ENCODE data around the gene SPRR2E. TPM values are rescaled to one million over a fixed set of nuclear protein-coding genes. Genes with fewer than 3 reads are reported as not detected.
"Not testable (repeated sequence)": the region's sequence is repeated elsewhere in the genome, so short reads cannot be mapped to it uniquely, and the experiment has no call there.

SPRR2E gene
- polyA plus RNA-seq, 10 donors: not detected

DNA sequence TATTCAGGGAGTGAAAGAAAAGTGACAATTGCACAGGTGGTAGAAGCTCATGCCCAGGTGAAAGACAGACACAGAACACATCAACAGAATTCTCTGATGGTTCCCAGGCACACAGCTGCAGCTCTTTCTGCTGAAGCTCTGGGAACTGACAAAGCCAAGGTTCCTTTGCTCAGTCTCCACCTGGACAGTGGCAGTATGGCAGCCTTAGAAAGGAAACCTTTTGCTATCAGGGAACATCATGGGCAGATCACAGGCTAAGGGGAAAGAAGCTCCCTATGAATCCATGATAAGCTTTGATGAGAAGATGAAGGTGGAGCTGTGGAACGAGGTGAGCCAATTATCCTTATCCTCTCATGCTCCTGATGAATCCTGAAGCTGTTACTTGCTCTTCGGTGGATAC lies 24.1 kb downstream of the SPRR2E start:
- DNase-seq: no peak

DNA sequence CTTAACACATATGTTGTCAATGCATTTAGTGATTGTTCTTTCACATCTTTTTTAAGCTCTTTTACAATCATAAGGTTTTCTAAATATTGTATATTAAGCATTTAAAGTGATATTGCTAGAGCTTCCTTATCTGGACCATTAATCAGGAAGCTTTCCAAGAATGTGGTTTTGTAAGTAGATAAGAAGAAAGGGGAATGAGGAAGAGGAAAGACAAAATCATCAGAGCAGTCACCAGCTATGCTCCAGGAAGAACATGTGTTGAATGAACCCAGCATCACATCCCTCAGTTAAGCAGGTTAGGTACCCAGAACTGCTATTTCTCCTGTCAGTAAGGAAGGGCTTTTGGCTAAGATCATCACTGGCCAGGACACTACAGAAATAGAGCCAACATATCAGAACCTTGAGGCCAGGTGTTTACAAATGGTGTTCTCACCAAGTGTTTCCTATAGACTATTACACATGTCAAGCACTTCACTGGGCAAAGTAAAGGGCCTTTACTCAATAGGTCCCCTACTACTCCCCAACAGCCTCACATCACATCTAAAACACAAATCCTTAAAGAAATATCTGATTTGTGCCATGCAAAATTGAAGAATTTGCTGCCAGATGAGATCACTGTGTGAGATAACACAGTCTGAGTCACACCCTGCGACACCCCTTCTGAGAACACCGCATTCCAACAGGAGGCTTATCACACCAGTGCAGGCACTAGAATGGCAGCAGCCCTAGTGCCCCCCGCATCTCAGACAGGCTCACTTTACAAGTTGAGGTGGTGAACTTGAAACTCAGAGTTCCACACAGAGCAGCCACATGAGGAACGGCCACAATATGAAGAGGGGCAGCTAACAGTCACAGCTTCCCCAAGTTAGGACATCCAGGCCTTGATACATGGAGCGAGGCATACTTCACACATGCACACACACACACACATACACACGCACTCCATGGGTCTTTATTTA lies 35.2 kb downstream of the SPRR2E start:
- no peak for DNase-seq

DNA sequence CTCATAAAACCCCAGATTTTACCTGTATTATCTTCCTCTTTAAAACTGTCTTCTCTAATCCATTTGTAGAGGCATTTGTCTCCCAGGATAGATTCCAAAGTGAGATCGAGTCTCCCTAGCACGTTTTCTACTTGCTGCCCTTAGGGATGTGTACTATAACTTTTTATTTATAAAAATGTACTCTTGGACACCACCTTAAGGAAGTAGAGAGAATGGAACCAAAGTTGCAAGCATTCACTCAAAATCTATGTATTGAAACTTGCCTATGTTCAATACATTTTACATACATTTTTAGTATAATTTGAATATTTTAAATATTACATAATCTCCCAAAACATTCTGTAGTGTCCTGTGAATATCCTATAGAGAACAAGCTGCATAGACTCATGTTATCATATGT lies 36.2 kb downstream of the SPRR2E start:
- DNase-seq: no peak

DNA sequence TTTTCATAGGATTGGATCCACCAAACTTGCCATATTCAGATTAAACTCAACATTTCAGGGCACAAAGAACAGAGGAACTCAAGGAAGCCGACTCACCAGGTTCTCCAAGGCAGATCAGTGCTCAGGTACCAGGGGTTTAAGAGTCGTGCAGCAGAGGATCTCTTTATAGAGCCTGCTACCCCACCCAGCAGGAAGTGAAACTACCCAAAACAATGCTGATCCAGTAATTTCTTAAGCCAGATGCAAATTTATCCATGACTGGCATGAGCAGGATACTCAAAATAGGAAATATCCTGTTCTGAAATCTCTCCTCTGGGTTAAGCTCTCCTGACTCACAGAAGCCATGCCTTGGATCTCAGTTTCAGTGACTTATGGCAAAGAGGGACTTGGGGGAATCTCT lies 37.0 kb downstream of the SPRR2E start, which contains the start of gene SPRR2A:
Gene SPRR2A, minus strand, starts transcription at position 138 of the 400 bp plus-strand sequence. CDS start 777 bp downstream, outside the sequence.
- DNase-seq: no peak

DNA sequence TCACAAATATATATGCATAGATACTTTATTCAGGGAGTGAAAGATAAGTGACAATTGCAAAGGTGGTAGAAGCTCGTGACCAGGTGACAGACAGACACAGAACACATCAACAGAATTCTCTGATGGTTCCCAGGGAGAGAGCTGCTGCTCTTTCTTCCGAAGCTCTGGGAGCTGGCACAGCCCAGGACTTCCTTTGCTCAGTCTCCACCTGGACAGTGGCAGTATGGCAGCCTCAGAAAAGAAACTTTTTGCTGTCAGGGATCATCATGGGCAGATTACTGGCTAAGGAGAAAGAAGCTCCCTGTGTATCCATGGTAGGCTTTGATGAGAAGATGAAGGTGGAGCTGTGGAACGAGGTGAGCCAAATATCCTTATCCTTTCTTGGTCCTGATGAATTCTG lies 38.2 kb downstream of the SPRR2E start:
- not testable (repeated sequence) for DNase-seq

DNA sequence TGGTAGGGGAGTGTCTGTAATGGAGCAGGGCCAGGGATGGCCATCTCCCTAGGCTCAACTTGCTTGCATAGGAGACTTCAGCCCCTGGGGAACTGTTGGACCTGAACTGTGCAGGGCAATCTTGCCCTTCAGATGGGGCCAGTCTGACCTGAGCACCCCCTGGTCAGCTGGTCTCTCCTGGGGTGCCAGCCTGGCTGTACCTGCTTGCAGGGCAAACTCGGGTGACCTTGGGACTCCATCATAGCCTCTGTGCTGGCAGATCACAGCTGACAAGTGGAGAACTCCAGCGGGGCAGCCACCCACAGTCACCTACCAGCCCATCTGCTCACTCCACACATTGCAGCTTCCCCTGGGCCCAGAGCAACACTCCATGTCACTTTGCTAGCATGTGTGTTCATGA lies 45.1 kb downstream of the SPRR2E start:
- DNase-seq: no peak

Other genes with a start within 250 kb of the SPRR2E start
- not detected for gene LCE7A, start 234.5 kb downstream of the SPRR2E start, polyA plus RNA-seq (ENCODE audit: insufficient read length in 10 of 10)
- not detected for gene SMCP, start 216.2 kb downstream of the SPRR2E start, polyA plus RNA-seq (ENCODE audit: insufficient read length in 10 of 10)
- 1 to 10 TPM in 2 of 10 donors, under 1 TPM in 2, not detected in 6; 0.05 to 6.0 (median 1.3) TPM for gene IVL, start 186.0 kb downstream of the SPRR2E start, polyA plus RNA-seq (ENCODE audit: insufficient read length in 10 of 10)
- gene SPRR5, start 147.3 kb downstream of the SPRR2E start, polyA plus RNA-seq (ENCODE audit: insufficient read length in 10 of 10): not detected
- not detected for gene SPRR4, start 123.9 kb downstream of the SPRR2E start, polyA plus RNA-seq (ENCODE audit: insufficient read length in 10 of 10)
- 1 to 10 TPM in 1 of 10 donors, not detected in 9; 4.3 TPM for gene SPRR1A, start 110.4 kb downstream of the SPRR2E start, polyA plus RNA-seq (ENCODE audit: insufficient read length in 10 of 10)
- gene SPRR3, start 92.8 kb downstream of the SPRR2E start, polyA plus RNA-seq (ENCODE audit: insufficient read length in 10 of 10): 1 to 10 TPM in 1 of 10 donors, under 1 TPM in 3, not detected in 6; 0.24 to 8.0 (median 0.27) TPM
- gene SPRR1B, start 63.3 kb downstream of the SPRR2E start, polyA plus RNA-seq (ENCODE audit: insufficient read length in 10 of 10): 1 to 10 TPM in 1 of 10 donors, under 1 TPM in 1, not detected in 8; 0.24 to 7.1 TPM
- not detected for gene SPRR2D, start 53.4 kb downstream of the SPRR2E start, polyA plus RNA-seq (ENCODE audit: insufficient read length in 10 of 10)
- gene SPRR2A, start 37.0 kb downstream of the SPRR2E start, polyA plus RNA-seq (ENCODE audit: insufficient read length in 10 of 10): under 1 TPM in 1 of 10 donors, not detected in 9; 0.28 TPM
- gene SPRR2B, start 22.9 kb downstream of the SPRR2E start, polyA plus RNA-seq (ENCODE audit: insufficient read length in 10 of 10): not detected
- under 1 TPM in 2 of 10 donors, not detected in 8; 0.48 to 0.75 TPM for gene SPRR2F, start 19.0 kb upstream of the SPRR2E start, polyA plus RNA-seq (ENCODE audit: insufficient read length in 10 of 10)
- gene SPRR2G, start 56.4 kb upstream of the SPRR2E start, polyA plus RNA-seq (ENCODE audit: insufficient read length in 10 of 10): under 1 TPM in 1 of 10 donors, not detected in 9; 0.48 TPM
- gene LELP1, start 108.9 kb upstream of the SPRR2E start, polyA plus RNA-seq (ENCODE audit: insufficient read length in 10 of 10): not detected
- not detected for gene PRR9, start 123.1 kb upstream of the SPRR2E start, polyA plus RNA-seq (ENCODE audit: insufficient read length in 10 of 10)
- gene LORICRIN, start 165.2 kb upstream of the SPRR2E start, polyA plus RNA-seq (ENCODE audit: insufficient read length in 10 of 10): not detected
- under 1 TPM in 2 of 10 donors, not detected in 8; 0.25 to 0.26 TPM for gene PGLYRP3, start 218.4 kb upstream of the SPRR2E start, polyA plus RNA-seq (ENCODE audit: insufficient read length in 10 of 10)

All from muscle of back (tissue), 11 donors.